Sigmoid colon (tissue), 4 donors: ENCODE data around the gene TCF7L1.

ENCODE experiments used
- CTCF ChIP-seq, 4 experiments: fragments of 450-650 bp in 3 of 4; fragments of 200-600 bp in 1 of 4; IDR thresholded peaks; one replicate each; pipeline ENCODE4 v1.5.1; 2016 to 2019; ENCODE audit warnings: antibody characterized with exemption in 4 of 4, mild to moderate bottlenecking in 3 of 4, moderate library complexity in 2 of 4
- EP300 ChIP-seq, 4 donors: sonication (generic); formaldehyde crosslinking; IDR thresholded peaks; one replicate each; pipeline ENCODE4 v1.6.1; 2017; ENCODE audit warnings: antibody characterized with exemption in 4 of 4
- POLR2A ChIP-seq, 2 donors: fragments of 450-650 bp; IDR thresholded peaks; one replicate each; pipeline ENCODE4 v1.6.1; 2016; ENCODE audit warnings: antibody characterized with exemption in 2 of 2, mild to moderate bottlenecking in 2 of 2, moderate library complexity in 2 of 2

GRCh38 chr2:85347599-85347998 is 214.4 kb downstream of the TCF7L1 start:
- TF ChIP-seq EP300 (IDR thresholded peaks at IDR 0.05), result no peak
- TF ChIP-seq CTCF (IDR thresholded peaks at IDR 0.05), result no peak
- no peak for TF ChIP-seq POLR2A (IDR thresholded peaks at IDR 0.05)
